Small intestine (tissue), 7 donors: ENCODE results near the gene CNTNAP4. TPM values are rescaled to one million over a fixed set of nuclear protein-coding genes. Genes with fewer than 3 reads are reported as not detected.

Source experiments
- DNase-seq, 2 donors: peaks; one replicate each; pipeline versions ENCODE4 v3.0.0 to v3.0.0-alpha.2; 2013
- FAIRE-seq: peaks from 2 replicates; lab custom pipeline; 2012; peaks lifted over from hg19 to GRCh38; lab: Jason Lieb, UNC
- H3K27ac ChIP-seq, 3 donors: one replicate each; pipeline ENCODE4 v1.5.1; 2013; ENCODE audit warnings: low read length in 2 of 3, mild to moderate bottlenecking in 2 of 3, control low read depth in 1 of 3, inconsistent platforms in 1 of 3, low read depth in 1 of 3, moderate library complexity in 1 of 3
- H3K27me3 ChIP-seq, 3 donors: one replicate each; pipeline ENCODE4 v1.6.1; 2013; ENCODE audit warnings: low read length in 3 of 3, inconsistent platforms in 1 of 3; ENCODE audit not compliant: control insufficient read depth in 3 of 3, insufficient read depth in 3 of 3
- H3K36me3 ChIP-seq, 3 donors: one replicate each; pipeline ENCODE4 v1.6.1; 2013; ENCODE audit warnings: low read length in 3 of 3, inconsistent platforms in 1 of 3, low read depth in 1 of 3, mild to moderate bottlenecking in 1 of 3, moderate library complexity in 1 of 3; ENCODE audit not compliant: control insufficient read depth in 3 of 3, insufficient read depth in 2 of 3
- H3K4me1 ChIP-seq, 3 donors: one replicate each; pipeline ENCODE4 v1.6.1; 2013; ENCODE audit warnings: low read length in 2 of 3, inconsistent platforms in 1 of 3, low read depth in 1 of 3, mild to moderate bottlenecking in 1 of 3, moderate library complexity in 1 of 3; ENCODE audit not compliant: control insufficient read depth in 3 of 3, insufficient read depth in 2 of 3
- H3K4me3 ChIP-seq, 3 donors: one replicate each; pipeline ENCODE4 v1.5.1; 2013; ENCODE audit warnings: low read length in 3 of 3, control low read depth in 1 of 3, inconsistent platforms in 1 of 3, low read depth in 1 of 3, mild to moderate bottlenecking in 1 of 3, moderate library complexity in 1 of 3
- H3K9me3 ChIP-seq, 2 donors: one replicate each; pipeline ENCODE4 v1.6.1; 2013; ENCODE audit warnings: low read depth in 1 of 2, low read length in 1 of 2; ENCODE audit not compliant: control insufficient read depth in 2 of 2, insufficient read depth in 1 of 2
- WGBS, 3 donors: extraction: QIAGEN DNeasy Blood & Tissue Kit; methylation state at CpG; one replicate each; pipeline ENCODE4 v1.1.7; 2013; 5-methylcytosine and 5-hydroxymethylcytosine counted together
- polyA plus RNA-seq, 4 donors: library from polyadenylated mRNA; stranded (reverse) in 3 of 4; unstranded in 1 of 4; fragments of 200-250 nt in 3 of 4; fragments of 120-200 nt in 1 of 4; gene quantifications; one replicate each; pipeline versions ENCODE4 v1.2.1 to v1.2.3, GENCODE V29; 2013
- donor health status: healthy with polysubstance abuse.
- donor health status: control.
- donor health status: control.
- donor health status: Bipolar disorder and iron deficiency.
- donor health status: healthy.

The CNTNAP4 gene
- polyA plus RNA-seq, 4 donors: 0.09 to 0.10 TPM; not detected in 2

DNA sequence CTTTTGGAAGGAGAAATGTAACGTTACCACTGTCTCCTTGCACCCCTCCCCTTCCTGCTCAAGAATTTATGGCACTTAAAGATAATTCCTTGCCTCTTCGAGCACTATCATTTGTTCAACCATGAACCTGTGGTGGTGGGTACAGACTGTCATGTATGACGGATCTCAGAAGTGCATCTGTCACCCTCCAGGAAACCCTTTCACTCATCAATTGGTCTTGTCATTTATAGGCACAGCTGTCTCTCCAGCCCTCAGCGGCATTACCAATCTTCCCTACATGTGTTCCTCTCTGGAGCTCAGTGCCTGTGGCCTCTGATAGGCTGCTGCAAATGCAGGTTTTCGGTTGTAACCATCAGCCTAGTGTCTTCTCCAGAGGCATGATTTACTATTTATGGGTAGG is 15.0 kb downstream of the CNTNAP4 start:
- H3K27ac ChIP-seq: no peak overlapping the region
- no peaks in the 10 kb centered on the region for H3K9me3 ChIP-seq
- H3K27me3 ChIP-seq: no peaks in the 10 kb centered on the region
- 67 to 81% (median 77%) methylated on average over 5 of the region's 5 CpGs for WGBS, 3 donors
- H3K36me3 ChIP-seq: no peaks in the 10 kb centered on the region
- H3K4me3 ChIP-seq: no peak overlapping the region
- H3K4me1 ChIP-seq: no peaks in the 10 kb centered on the region
- no peak for FAIRE-seq
- DNase-seq: no peak

DNA sequence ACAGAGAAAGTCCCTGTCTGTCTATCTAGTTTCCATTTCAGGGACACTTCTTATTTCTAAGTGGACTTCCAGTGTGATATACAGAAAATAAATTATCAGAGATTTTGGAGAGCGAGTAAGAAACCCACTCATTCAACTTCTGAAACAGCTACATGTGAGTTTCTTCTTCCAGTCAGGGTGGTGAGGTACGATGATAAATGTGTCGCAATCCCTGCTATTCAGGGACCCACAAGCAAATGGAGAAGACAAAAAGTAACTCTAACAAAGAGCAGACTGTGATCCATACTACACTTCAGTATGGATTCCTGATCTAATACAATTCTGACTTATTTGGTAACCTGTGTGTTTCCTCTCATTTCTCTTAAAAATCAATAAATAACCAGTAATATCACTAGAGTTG is 16.8 kb downstream of the CNTNAP4 start:
- Histone ChIP-seq H3K27me3 (no peaks in the 10 kb centered on the region), H3K9me3 (no peaks in the 10 kb centered on the region), H3K4me1 (no peaks in the 10 kb centered on the region), H3K27ac (no peak overlapping the region), H3K36me3 (no peaks in the 10 kb centered on the region), H3K4me3 (no peak overlapping the region)
- FAIRE-seq: no peak
- DNase-seq: no peak
- WGBS, 3 donors: 77 to 94% (median 89%) methylated on average over 3 of the region's 3 CpGs

- Histone ChIP-seq H3K4me1 (no peaks in the 10 kb centered on the region), H3K36me3 (no peaks in the 10 kb centered on the region), H3K9me3 (no peaks in the 10 kb centered on the region), H3K4me3 (no peak overlapping the region), H3K27me3 (no peaks in the 10 kb centered on the region), H3K27ac (no peak overlapping the region)
- no peak for DNase-seq
- FAIRE-seq: no peak
- WGBS, 3 donors: 91 to 93% (median 93%) methylated on average over 3 of the region's 3 CpGs
Measured at GRCh38 chr16:76294396-76295214, 17.4 kb downstream of the CNTNAP4 start.

- H3K27me3 ChIP-seq: no peaks in the 10 kb centered on the region
- DNase-seq (no peak), FAIRE-seq (no peak)
- H3K4me1 ChIP-seq: no peaks in the 10 kb centered on the region
- no peak overlapping the region for H3K27ac ChIP-seq
- 73 to 80% (median 76%) methylated on average over 3 of the region's 3 CpGs for WGBS, 3 donors
- H3K36me3 ChIP-seq: no peaks in the 10 kb centered on the region
- no peaks in the 10 kb centered on the region for H3K9me3 ChIP-seq
- H3K4me3 ChIP-seq: no peak overlapping the region
Measured at GRCh38 chr16:76297941-76298340, 20.7 kb downstream of the CNTNAP4 start.

- Histone ChIP-seq H3K36me3 (no peaks in the 10 kb centered on the region), H3K4me3 (no peak overlapping the region), H3K9me3 (no peaks in the 10 kb centered on the region), H3K27ac (no peak overlapping the region), H3K4me1 (no peaks in the 10 kb centered on the region), H3K27me3 (no peaks in the 10 kb centered on the region)
- no peak for DNase-seq
- WGBS, 3 donors: 64 to 71% (median 69%) methylated on average over 4 of the region's 4 CpGs
- no peak for FAIRE-seq
Measured at GRCh38 chr16:76303637-76304314, 26.6 kb downstream of the CNTNAP4 start.

DNA sequence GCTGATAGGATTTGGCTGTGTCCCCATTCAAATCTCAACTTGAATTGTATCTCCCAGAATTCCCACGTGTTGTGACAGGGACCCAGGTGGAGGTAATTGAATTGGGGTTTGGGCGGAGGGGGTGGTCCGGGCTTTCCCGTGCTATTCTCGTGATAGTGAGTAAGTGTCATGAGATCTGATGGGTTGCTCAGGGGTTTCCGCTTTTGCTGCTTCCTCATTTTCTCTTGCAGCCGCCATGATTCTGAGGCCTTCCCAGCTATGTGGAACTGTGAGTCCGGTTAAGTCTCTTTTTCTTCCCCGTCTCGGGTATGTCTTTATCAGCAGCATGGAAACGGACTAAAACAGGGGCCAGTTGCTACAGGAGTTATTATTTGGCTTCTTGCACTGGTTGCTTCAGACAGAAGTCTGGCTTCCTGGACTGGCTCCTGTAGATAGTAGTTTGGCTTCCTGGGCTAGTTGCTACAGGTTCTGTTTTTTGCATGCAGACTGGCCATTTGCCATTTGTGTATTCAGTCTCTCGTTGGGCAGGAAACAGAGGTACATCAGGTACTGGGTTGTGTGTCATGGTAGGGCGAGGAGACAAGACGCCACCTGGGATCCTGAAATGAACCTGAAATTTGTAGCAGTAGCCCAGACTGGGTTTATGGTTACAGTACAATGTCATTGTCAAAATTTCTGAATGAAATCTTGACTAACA is 32.6 kb downstream of the CNTNAP4 start:
- H3K9me3 ChIP-seq: no peaks in the 10 kb centered on the region
- DNase-seq: no peak
- no peak for FAIRE-seq
- no peak overlapping the region for H3K4me3 ChIP-seq
- no peaks in the 10 kb centered on the region for H3K36me3 ChIP-seq
- 90 to 93% (median 91%) methylated on average over 14 of the region's 14 CpGs for WGBS, 3 donors
- no peaks in the 10 kb centered on the region for H3K4me1 ChIP-seq
- no peaks in the 10 kb centered on the region for H3K27me3 ChIP-seq
- no peak overlapping the region for H3K27ac ChIP-seq

GRCh38 chr16:76311260-76311659 is 34.1 kb downstream of the CNTNAP4 start:
- H3K27me3 ChIP-seq: no peaks in the 10 kb centered on the region
- no peaks in the 10 kb centered on the region for H3K36me3 ChIP-seq
- H3K27ac ChIP-seq: no peak overlapping the region
- WGBS, 3 donors: 67 to 84% (median 81%) methylated on average over 2 of the region's 2 CpGs
- no peak overlapping the region for H3K4me3 ChIP-seq
- DNase-seq (no peak), FAIRE-seq (no peak)
- H3K9me3 ChIP-seq: no peaks in the 10 kb centered on the region
- no peaks in the 10 kb centered on the region for H3K4me1 ChIP-seq

- no peak overlapping the region for H3K4me3 ChIP-seq
- H3K36me3 ChIP-seq: no peaks in the 10 kb centered on the region
- H3K4me1 ChIP-seq: no peaks in the 10 kb centered on the region
- FAIRE-seq (no peak), DNase-seq (no peak)
- H3K9me3 ChIP-seq: no peaks in the 10 kb centered on the region
- no peaks in the 10 kb centered on the region for H3K27me3 ChIP-seq
- H3K27ac ChIP-seq: no peak overlapping the region
Measured at GRCh38 chr16:76318565-76318964, 41.4 kb downstream of the CNTNAP4 start.
